CD4-positive, CD25-positive, alpha-beta regulatory T cell (primary cell): Measurements from ENCODE around the gene AKT2. TPM values are rescaled to one million over a fixed set of nuclear protein-coding genes. Genes with fewer than 3 reads are reported as not detected.
"Not testable (repeated sequence)": the region's sequence is repeated elsewhere in the genome, so short reads cannot be mapped to it uniquely, and the experiment has no call there.

Source experiments
- ATAC-seq, 2 donors: fragments of 150-1000 bp; cut with Tn5 transposase; one replicate each; pipeline ENCODE4 v1.10.0; 2021; ENCODE audit warnings: low read depth in 2 of 2, moderate number of reproducible peaks in 2 of 2, moderate library complexity in 1 of 2
- DNase-seq, 3 donors: peaks; one replicate each; pipeline versions ENCODE4 v3.0.0 to v3.0.0-alpha.2; 2012 to 2022; ENCODE audit warnings: mixed read lengths in 1 of 3
- H3K27ac ChIP-seq: one replicate; pipeline ENCODE4 v1.7.0; 2013; ENCODE audit warnings: mild to moderate bottlenecking, low read length; ENCODE audit not compliant: insufficient read depth, poor library complexity, severe bottlenecking
- H3K27me3 ChIP-seq: one replicate; pipeline ENCODE4 v1.7.0; 2013; ENCODE audit warnings: low read length; ENCODE audit not compliant: control insufficient read depth, insufficient read depth
- H3K36me3 ChIP-seq: one replicate; pipeline ENCODE4 v1.7.0; 2013; ENCODE audit warnings: mild to moderate bottlenecking, low read length, moderate library complexity; ENCODE audit not compliant: control insufficient read depth, insufficient read depth
- H3K4me1 ChIP-seq: 2 replicates; pipeline ENCODE4 v1.7.0; 2013; ENCODE audit warnings: mild to moderate bottlenecking, low read length; ENCODE audit not compliant: insufficient read depth, control insufficient read depth, poor library complexity, severe bottlenecking
- H3K4me3 ChIP-seq: one replicate; pipeline ENCODE4 v1.7.0; 2013; ENCODE audit warnings: low read depth, mild to moderate bottlenecking, low read length, moderate library complexity
- H3K9me3 ChIP-seq, 2 experiments: 1 replicate in 1 of 2; 2 replicates in 1 of 2; pipeline ENCODE4 v1.7.0; 2013; ENCODE audit warnings: low read length in 2 of 2, mild to moderate bottlenecking in 1 of 2, moderate library complexity in 1 of 2; ENCODE audit not compliant: control insufficient read depth in 2 of 2
- H3K27ac Mint-ChIP-seq, 3 donors: one replicate each; pipeline ENCODE4 v1.8.0; 2020 to 2022; ENCODE audit warnings: mild to moderate bottlenecking in 3 of 3, mixed read lengths in 3 of 3, moderate library complexity in 2 of 3
- H3K27me3 Mint-ChIP-seq: one replicate; pipeline ENCODE4 v1.8.0; 2022; ENCODE audit warnings: mild to moderate bottlenecking, mixed read lengths
- H3K36me3 Mint-ChIP-seq: one replicate; pipeline ENCODE4 v1.8.0; 2020; ENCODE audit warnings: mixed read lengths
- H3K4me1 Mint-ChIP-seq, 4 donors: one replicate each; pipeline ENCODE4 v1.8.0; 2020 to 2022; ENCODE audit warnings: mixed read lengths in 4 of 4, mild to moderate bottlenecking in 1 of 4
- H3K4me3 Mint-ChIP-seq, 4 donors: one replicate each; pipeline ENCODE4 v1.8.0; 2020 to 2022; ENCODE audit warnings: mild to moderate bottlenecking in 4 of 4, mixed read lengths in 4 of 4, moderate library complexity in 3 of 4
- H3K9me3 Mint-ChIP-seq, 7 donors: one replicate each; pipeline ENCODE4 v1.8.0; 2020 to 2022; ENCODE audit warnings: mixed read lengths in 7 of 7, mild to moderate bottlenecking in 3 of 7, moderate library complexity in 2 of 7
- polyA plus RNA-seq, 4 donors: library from polyadenylated mRNA; unstranded; fragments of 300-500 nt; fragmentation: Illumina TruSeq; gene quantifications; one replicate each; pipeline ENCODE4 v1.2.3, GENCODE V29; 2021
- total RNA-seq: library from RNA; stranded (reverse); gene quantifications from one replicate; pipeline ENCODE4 v1.2.3, GENCODE V29; 2022

The AKT2 gene
- total and polyA plus RNA-seq, 5 donors from 2014 or later, result 16.4 to 193 (median 25.1) TPM

GRCh38 chr19:40224342-40225150 lies 60.6 kb downstream of the AKT2 start:
- H3K27me3 ChIP-seq, result peaks cover 19% of the 10 kb centered on the region
- H3K36me3 ChIP-seq, result no peaks in the 10 kb centered on the region
- Mint-ChIP-seq H3K9me3 (peaks cover 0 to 9% (median 4%) of the 10 kb centered on the region in 7 donors), H3K36me3 (no peaks in the 10 kb centered on the region), H3K27ac (peak overlapping the region in 1 of 3 donors; percentile 98), H3K4me3 (peak overlapping the region in 1 of 4 donors; percentile 28), H3K27me3 (peaks cover 53% of the 10 kb centered on the region), H3K4me1 (peaks cover 13 to 20% (median 17%) of the 10 kb centered on the region in 4 donors)
- H3K4me3 ChIP-seq, result no peak overlapping the region
- H3K27ac ChIP-seq, result no peak overlapping the region
- peaks cover 0 to 2% of the 10 kb centered on the region in 2 experiments for H3K9me3 ChIP-seq
- ATAC-seq (no peak), DNase-seq (no peak)
- H3K4me1 ChIP-seq, result peaks cover 16% of the 10 kb centered on the region

GRCh38 chr19:40223135-40223822 lies 61.9 kb downstream of the AKT2 start:
- no peak overlapping the region for H3K4me3 Mint-ChIP-seq
- Histone ChIP-seq H3K36me3 (no peaks in the 10 kb centered on the region), H3K4me1 (peaks cover 16% of the 10 kb centered on the region), H3K4me3 (no peak overlapping the region), H3K27ac (no peak overlapping the region), H3K27me3 (peaks cover 23% of the 10 kb centered on the region), H3K9me3 (peaks cover 0 to 2% of the 10 kb centered on the region in 2 experiments)
- ATAC-seq, result no peak
- no peaks in the 10 kb centered on the region for H3K36me3 Mint-ChIP-seq
- H3K27me3 Mint-ChIP-seq, result peaks cover 62% of the 10 kb centered on the region
- DNase-seq, result peak; percentile 28 to 42 (median 39)
- peaks cover 13 to 24% (median 15%) of the 10 kb centered on the region in 4 donors for H3K4me1 Mint-ChIP-seq
- H3K9me3 Mint-ChIP-seq, result peaks cover 0 to 9% (median 4%) of the 10 kb centered on the region in 7 donors
- H3K27ac Mint-ChIP-seq, result no peak overlapping the region

DNA sequence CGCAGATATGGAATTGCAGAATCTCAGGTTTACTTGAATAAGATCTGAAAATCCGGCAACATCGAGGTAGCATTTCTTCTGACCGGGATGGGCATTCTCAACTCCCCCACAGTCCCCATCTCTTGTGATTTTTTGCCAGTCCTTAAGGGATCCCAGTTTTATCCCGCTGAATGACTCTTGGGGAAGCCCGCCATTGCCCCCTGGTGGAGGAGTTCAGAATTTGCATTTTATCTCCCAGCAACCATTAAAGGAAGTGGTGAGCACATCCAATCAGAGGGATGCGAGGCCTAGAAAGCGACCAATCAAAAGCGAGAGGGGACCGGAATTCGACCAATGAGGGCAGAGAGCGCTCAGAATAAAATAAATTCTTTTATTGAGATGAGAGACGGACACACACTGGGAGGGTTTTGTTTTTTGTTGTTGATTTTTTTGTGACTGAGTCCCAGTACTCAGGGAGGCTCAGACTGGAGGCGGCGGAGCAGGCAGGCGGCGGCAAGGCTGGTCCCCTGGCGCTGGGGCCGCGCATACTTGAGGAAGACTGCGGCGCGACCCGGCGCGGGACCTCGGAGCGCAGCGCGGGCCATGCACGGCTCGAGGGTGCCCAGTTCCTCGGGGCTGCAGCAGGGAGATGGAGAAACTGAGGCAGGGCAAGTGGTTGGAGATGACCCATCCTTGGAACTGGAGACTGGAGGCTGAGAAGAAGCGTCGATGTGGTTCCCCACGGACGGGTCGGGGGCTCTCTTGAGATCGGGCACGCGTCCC lies 63.1 kb downstream of the AKT2 start:
- H3K27me3 ChIP-seq, result peaks cover 23% of the 10 kb centered on the region

GRCh38 chr19:40220674-40221073 lies 64.5 kb downstream of the AKT2 start:
- H3K36me3 Mint-ChIP-seq, result no peaks in the 10 kb centered on the region
- H3K27me3 ChIP-seq, result peaks cover 21% of the 10 kb centered on the region
- peaks cover 48% of the 10 kb centered on the region for H3K27me3 Mint-ChIP-seq

More for the DNA sequence above, 63.1 kb downstream of the AKT2 start:
- Mint-ChIP-seq H3K27ac (no peak overlapping the region), H3K4me3 (peak overlapping the region; percentile 25 to 59 (median 44)), H3K9me3 (peaks cover 0 to 9% (median 6%) of the 10 kb centered on the region in 7 donors), H3K27me3 (peaks cover 49% of the 10 kb centered on the region), H3K4me1 (peaks cover 13 to 25% (median 15%) of the 10 kb centered on the region in 4 donors), H3K36me3 (no peaks in the 10 kb centered on the region)
- peaks cover 21% of the 10 kb centered on the region for H3K4me1 ChIP-seq
- H3K9me3 ChIP-seq, result peaks cover 0 to 2% of the 10 kb centered on the region in 2 experiments
- H3K27ac ChIP-seq, result no peak overlapping the region
- H3K36me3 ChIP-seq, result no peaks in the 10 kb centered on the region
- ATAC-seq, result peak; percentile 71 to 82
- peak; percentile 63 to 85 (median 81) for DNase-seq
- no peak overlapping the region for H3K4me3 ChIP-seq

DNA sequence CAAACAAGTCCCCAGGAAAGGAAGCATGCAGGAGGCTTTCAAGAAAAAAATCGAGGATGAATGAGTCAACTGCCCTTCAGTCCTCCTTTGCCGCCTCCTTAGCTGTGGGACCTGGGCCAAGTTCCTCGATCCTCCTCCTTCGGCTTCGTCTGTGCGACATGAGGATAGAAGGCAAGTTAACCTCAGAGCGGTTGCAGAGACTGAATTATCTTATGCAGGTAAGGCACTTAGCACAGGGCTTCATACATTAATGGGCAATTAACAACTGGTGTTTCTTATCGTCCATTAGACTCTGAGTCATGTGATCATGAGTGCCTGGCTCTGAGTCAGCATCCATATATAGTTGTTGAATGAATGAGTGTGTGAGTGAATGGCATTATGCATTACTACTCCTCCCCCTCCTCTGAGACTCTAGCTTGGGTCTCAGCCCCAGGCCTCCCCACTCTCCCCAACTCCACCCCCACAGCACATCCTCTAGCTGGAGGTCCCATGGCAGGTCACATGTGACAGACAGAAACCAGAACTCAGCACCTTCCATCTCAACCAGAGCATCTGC lies 65.3 kb downstream of the AKT2 start:
- Mint-ChIP-seq H3K4me3 (peak overlapping the region in 1 of 4 donors; percentile 16), H3K36me3 (no peaks in the 10 kb centered on the region), H3K27ac (no peak overlapping the region), H3K4me1 (peaks cover 5 to 20% (median 8%) of the 10 kb centered on the region in 4 donors), H3K27me3 (peaks cover 42% of the 10 kb centered on the region), H3K9me3 (peaks cover 0 to 4% (median 3%) of the 10 kb centered on the region in 7 donors)
- ATAC-seq (peak in 1 of 2 donors; percentile 23), DNase-seq (no peak)
- Histone ChIP-seq H3K9me3 (no peaks in the 10 kb centered on the region), H3K4me3 (no peak overlapping the region), H3K36me3 (no peaks in the 10 kb centered on the region), H3K27ac (no peak overlapping the region), H3K4me1 (peaks cover 11% of the 10 kb centered on the region), H3K27me3 (peaks cover 16% of the 10 kb centered on the region)

More at GRCh38 chr19:40220674-40221073, 64.5 kb downstream of the AKT2 start:
- DNase-seq (no peak), ATAC-seq (no peak)
- Histone ChIP-seq H3K4me1 (peaks cover 12% of the 10 kb centered on the region), H3K4me3 (no peak overlapping the region), H3K27ac (no peak overlapping the region), H3K9me3 (peaks cover 0 to 2% of the 10 kb centered on the region in 2 experiments), H3K36me3 (no peaks in the 10 kb centered on the region)
- Mint-ChIP-seq H3K4me3 (no peak overlapping the region), H3K4me1 (peaks cover 9 to 24% (median 12%) of the 10 kb centered on the region in 4 donors), H3K9me3 (peaks cover 0 to 8% (median 5%) of the 10 kb centered on the region in 7 donors), H3K27ac (no peak overlapping the region)

GRCh38 chr19:40219029-40219428 lies 66.1 kb downstream of the AKT2 start:
- H3K9me3 ChIP-seq, H3K27ac ChIP-seq, H3K4me3 ChIP-seq, H3K36me3 Mint-ChIP-seq, H3K36me3 ChIP-seq, H3K9me3 Mint-ChIP-seq, DNase-seq, ATAC-seq, H3K27ac Mint-ChIP-seq: not testable (repeated sequence)
- peaks cover 5 to 16% (median 8%) of the 10 kb centered on the region in 4 donors for H3K4me1 Mint-ChIP-seq
- H3K27me3 ChIP-seq, result peaks cover 16% of the 10 kb centered on the region
- H3K4me1 ChIP-seq, result peaks cover 11% of the 10 kb centered on the region
- H3K4me3 Mint-ChIP-seq, result peak overlapping the region in 1 of 4 donors; percentile 19
- peaks cover 42% of the 10 kb centered on the region for H3K27me3 Mint-ChIP-seq
